Transverse colon (tissue), 4 donors: ENCODE results near the gene ADAM12.

Experiments
- CTCF ChIP-seq, 5 experiments: fragments of 200-600 bp in 3 of 5; fragments of 450-650 bp in 2 of 5; sonication (generic) in 3 of 5; IDR thresholded peaks; 1 replicate in 2 of 5; 2 replicates in 3 of 5; pipeline ENCODE4 v1.5.1; 2016 to 2017; ENCODE audit warnings: antibody characterized with exemption in 5 of 5, inconsistent platforms in 3 of 5, mild to moderate bottlenecking in 2 of 5, moderate library complexity in 1 of 5
- EP300 ChIP-seq: sonication (generic); formaldehyde crosslinking; IDR thresholded peaks from one replicate; pipeline ENCODE4 v1.6.1; 2017; ENCODE audit warnings: antibody characterized with exemption, low read depth
- POLR2A ChIP-seq: fragments of 450-650 bp; IDR thresholded peaks from one replicate; pipeline ENCODE4 v1.6.1; 2016; ENCODE audit warnings: antibody characterized with exemption, mild to moderate bottlenecking, moderate library complexity
- POLR2AphosphoS5 ChIP-seq, 3 donors: sonication (generic); formaldehyde crosslinking; IDR thresholded peaks; one replicate each; pipeline ENCODE4 v1.6.1; 2016; ENCODE audit warnings: antibody characterized with exemption in 3 of 3

- TF ChIP-seq CTCF (IDR thresholded peaks at IDR 0.05) = no peak
- no peak for TF ChIP-seq EP300
- TF ChIP-seq POLR2A = no peak
- TF ChIP-seq POLR2AphosphoS5 (IDR thresholded peaks at IDR 0.05) = no peak
Measured at GRCh38 chr10:126302476-126302756, 85.9 kb downstream of the ADAM12 start.
